Mesenteric fat pad (tissue), 1 donor: Measurements from ENCODE around the gene VWA8. TPM values are rescaled to one million over a fixed set of nuclear protein-coding genes. Genes with fewer than 3 reads are reported as not detected.
"Not testable (repeated sequence)": the region's sequence is repeated elsewhere in the genome, so short reads cannot be mapped to it uniquely, and the experiment has no call there.

Source experiments
- DNase-seq: peaks from one replicate; pipeline ENCODE4 v3.0.0-alpha.2; 2020; ENCODE audit warnings: low spot score
- total RNA-seq: library from RNA; stranded (reverse); fragmentation: NEBNext Ultra II Directional; extraction: Animal tissue kit (Norgen Biotek cat#: 25700); gene quantifications from one replicate; pipeline ENCODE4 v1.2.1, GENCODE V29; 2021
- donor health status: DM: yes; HTN: yes; CAD: no.

Gene VWA8
- total RNA-seq, 1 donor from 2014 or later = 17.9 TPM

- no peak for DNase-seq
These were observed 8.2 kb upstream of the VWA8 start for GRCh38 chr13:41969072-41969471.

- DNase-seq = no peak
These were observed 5.8 kb upstream of the VWA8 start for GRCh38 chr13:41966671-41967070.

- no peak for DNase-seq
These were observed 2.1 kb upstream of the VWA8 start for GRCh38 chr13:41962994-41963393.

GRCh38 chr13:41961466-41961760 lies 504 bp upstream of the VWA8 start:
- DNase-seq = no peak

- no peak for DNase-seq
These were observed 685 bp downstream of the VWA8 start for GRCh38 chr13:41960211-41960636.

GRCh38 chr13:41956272-41956671 lies 4.6 kb downstream of the VWA8 start:
- DNase-seq = no peak

- no peak for DNase-seq
These were observed 5.3 kb downstream of the VWA8 start for GRCh38 chr13:41955605-41956004.

GRCh38 chr13:41954226-41954625 lies 6.7 kb downstream of the VWA8 start:
- no peak for DNase-seq

- no peak for DNase-seq
These were observed 8.2 kb downstream of the VWA8 start for GRCh38 chr13:41952749-41953148.

GRCh38 chr13:41949104-41949503 lies 11.8 kb downstream of the VWA8 start:
- DNase-seq = not testable (repeated sequence)

GRCh38 chr13:41945926-41946325 lies 15.0 kb downstream of the VWA8 start:
- no peak for DNase-seq

- DNase-seq = no peak
These were observed 16.1 kb downstream of the VWA8 start for GRCh38 chr13:41944635-41945397.

GRCh38 chr13:41944229-41944628 lies 16.7 kb downstream of the VWA8 start:
- DNase-seq = no peak

GRCh38 chr13:41942462-41943094 lies 18.3 kb downstream of the VWA8 start:
- no peak for DNase-seq

- DNase-seq = no peak
These were observed 19.7 kb downstream of the VWA8 start for GRCh38 chr13:41941174-41941573.

GRCh38 chr13:41939398-41939797 lies 21.5 kb downstream of the VWA8 start:
- no peak for DNase-seq

GRCh38 chr13:41938918-41939317 lies 22.0 kb downstream of the VWA8 start:
- no peak for DNase-seq

GRCh38 chr13:41937388-41937787 lies 23.5 kb downstream of the VWA8 start:
- no peak for DNase-seq

- DNase-seq = no peak
These were observed 25.4 kb downstream of the VWA8 start for GRCh38 chr13:41935501-41935900.

- no peak for DNase-seq
These were observed 25.9 kb downstream of the VWA8 start for GRCh38 chr13:41934994-41935393.

GRCh38 chr13:41934120-41934519 lies 26.8 kb downstream of the VWA8 start:
- DNase-seq = no peak

GRCh38 chr13:41931337-41931736 lies 29.6 kb downstream of the VWA8 start:
- DNase-seq = no peak

GRCh38 chr13:41930154-41930553 lies 30.8 kb downstream of the VWA8 start:
- no peak for DNase-seq
